ENCODE measurements around the gene PRKCSH.

PRKCSH gene

DNA sequence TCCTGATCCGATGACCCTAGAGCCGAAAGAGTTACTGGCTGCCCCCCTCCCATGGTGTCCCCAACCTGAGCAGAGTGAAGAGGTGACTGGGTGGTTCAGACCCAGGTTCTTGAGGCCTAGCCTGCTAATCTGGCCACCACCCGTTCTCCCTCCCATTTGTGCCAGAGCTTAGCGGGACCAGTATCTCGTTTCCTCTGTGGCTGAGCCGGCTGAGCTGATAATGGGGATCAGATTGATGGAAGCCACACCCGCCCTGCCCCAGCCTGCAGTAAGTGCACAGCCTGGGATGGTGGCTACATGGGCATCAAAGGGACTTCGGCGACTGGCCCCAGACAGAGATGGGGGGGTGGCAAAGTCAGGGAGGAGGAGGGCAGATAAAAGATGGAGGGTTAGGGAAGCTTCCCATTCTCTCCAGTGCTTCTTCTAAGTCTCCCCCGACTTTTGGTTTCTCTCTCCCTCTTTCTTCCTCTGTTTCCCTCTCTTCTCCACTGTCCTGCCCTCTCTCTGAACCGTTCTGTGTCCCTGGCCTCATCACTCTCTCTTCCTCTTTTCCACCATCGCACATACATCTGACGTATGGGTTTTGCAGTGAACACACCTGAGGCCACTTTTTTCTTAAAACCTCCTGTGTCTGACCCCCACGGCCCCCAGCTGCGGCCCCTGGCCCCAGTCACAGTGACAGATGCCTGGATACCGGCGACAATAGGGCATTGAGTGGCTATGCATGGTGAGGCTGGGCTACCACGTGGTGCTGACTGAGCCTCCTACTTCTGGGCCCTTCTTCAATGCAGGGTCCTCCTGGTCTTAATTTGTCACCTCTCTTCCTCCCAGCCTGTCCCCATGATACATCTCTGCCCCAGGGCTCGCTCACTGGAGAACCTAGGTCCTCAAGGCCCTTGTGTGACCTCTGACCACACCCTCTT, 43.0 kb downstream of the PRKCSH start:
- DNase-seq (ENCODE audit: low read depth), result no peak

DNA sequence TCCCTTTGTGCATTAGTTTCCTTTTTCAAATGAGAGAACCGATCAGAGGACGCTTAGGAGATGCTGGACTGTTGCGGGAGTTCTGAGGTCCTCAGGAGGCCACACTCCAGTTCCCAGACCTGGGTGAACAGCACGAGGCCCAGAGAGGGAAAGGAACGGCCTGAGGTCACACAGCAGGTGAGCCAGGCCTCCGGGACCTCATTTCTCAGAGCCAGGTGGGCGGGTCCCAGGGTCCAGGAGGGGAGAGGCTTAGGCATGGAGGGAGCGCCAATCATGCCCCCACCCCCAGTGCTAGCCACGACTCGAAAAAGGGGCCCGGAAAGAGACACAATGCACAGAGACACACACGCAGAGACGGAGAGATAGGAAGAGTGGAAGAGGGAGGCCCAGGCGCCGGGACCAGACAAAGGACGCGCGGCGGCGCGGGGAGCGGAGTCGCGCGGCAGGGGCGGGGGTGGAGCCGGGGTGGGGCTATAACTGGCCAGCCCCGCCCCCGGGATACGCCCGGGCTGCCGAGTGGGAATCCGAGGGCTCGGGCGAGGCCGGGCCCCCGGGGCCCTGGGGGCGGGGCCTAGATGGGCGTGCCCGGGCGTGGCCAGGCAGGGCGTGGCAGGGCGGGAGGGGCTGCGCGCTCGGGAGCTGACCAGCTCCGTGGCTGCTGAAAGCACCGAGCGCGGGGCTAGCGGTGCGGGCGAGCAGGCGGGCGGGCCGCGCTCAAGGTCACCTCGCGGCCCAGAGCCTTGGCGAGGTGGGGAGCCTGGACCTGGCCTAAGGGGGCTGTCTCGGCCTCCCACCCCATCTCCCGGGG, 43.9 kb downstream of the PRKCSH start:
- no peak for DNase-seq (ENCODE audit: low read depth)

DNA sequence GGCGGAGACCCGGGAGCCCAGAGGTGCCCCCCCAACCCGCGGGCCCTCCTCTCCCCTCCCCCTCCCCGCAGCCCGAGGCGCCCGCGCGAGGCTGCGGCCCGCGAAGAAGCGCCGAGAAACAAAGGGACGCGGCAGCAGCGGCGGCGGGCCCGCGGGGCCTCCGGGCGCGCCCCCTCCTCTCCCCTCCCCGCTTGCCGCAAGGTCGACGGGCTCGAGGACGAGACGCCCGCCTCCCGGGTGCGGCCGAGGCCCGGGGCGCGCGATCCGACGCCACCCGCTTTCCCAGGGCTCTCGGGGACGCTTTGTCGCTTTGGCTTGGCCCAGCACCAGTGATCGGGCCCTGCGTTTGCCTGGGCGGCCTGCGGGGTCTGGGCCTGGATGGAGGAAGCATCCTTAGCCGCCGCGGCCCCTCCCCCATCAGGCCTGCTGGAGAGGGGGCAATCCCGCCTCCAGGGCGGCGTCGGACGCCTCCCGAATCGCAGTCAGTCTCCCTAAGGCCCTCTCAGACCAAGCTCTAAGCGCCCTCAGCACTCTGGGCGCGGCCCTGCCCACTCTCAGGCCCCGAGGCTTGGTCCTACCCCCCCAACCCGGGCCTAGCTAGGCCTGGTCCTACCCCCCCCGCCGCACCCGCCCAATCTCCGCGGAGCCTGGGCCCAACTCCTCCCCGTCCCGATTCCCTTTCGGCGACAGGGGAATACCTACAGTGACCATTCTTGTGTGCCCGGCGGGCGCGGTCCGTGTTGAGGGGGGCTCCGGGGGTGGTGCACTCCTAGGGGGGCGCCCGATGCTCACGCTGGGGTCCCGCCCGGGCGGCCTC, 44.7 kb downstream of the PRKCSH start:
- DNase-seq (ENCODE audit: low read depth), result no peak

DNA sequence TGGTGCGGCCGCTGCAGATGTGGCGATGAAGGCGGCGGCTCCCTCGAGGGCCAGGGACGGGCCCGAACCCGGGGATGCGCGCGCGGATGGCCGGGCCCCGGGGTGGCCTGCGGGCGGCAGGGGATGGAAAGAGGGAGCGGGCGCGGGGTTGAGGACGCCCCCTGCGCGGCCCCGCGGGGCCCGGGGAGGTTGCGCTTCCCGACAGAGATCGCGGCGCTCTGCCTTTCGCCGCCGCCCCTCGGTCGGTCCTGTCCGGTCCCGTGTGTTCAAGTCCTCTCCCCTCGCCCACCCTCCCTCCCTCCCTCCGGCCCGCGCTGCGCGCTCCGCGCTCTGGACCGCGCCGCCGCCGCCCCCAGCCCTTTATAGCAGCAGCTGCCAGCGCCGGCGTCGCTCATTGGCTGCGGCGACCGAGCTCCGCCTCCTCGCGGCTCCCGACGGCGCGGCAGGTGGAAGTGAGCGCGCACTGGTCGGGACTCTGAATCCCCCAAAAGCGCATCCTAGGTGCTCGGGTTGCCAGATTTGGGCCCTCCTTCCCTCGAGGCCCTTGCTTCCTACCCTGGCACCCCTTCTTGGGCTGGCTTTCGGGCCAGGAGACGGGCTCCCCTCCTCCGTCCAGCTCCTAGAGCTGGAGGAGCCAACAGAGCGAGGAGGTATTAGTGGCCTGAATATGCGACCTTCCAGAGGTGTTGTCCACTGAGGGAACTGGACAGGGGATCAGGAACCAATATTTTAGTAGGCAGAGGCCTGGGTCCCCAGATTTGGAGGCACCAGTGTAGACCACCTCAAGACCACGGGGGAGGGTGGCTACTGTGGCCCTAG, 45.5 kb downstream of the PRKCSH start, which contains the start of gene ELAVL3:
TSS of gene ELAVL3 (minus strand) at position 332 of the 819 bp plus-strand sequence. CDS start 438 bp downstream, outside the sequence.
- no peak for DNase-seq (ENCODE audit: low read depth)

DNA sequence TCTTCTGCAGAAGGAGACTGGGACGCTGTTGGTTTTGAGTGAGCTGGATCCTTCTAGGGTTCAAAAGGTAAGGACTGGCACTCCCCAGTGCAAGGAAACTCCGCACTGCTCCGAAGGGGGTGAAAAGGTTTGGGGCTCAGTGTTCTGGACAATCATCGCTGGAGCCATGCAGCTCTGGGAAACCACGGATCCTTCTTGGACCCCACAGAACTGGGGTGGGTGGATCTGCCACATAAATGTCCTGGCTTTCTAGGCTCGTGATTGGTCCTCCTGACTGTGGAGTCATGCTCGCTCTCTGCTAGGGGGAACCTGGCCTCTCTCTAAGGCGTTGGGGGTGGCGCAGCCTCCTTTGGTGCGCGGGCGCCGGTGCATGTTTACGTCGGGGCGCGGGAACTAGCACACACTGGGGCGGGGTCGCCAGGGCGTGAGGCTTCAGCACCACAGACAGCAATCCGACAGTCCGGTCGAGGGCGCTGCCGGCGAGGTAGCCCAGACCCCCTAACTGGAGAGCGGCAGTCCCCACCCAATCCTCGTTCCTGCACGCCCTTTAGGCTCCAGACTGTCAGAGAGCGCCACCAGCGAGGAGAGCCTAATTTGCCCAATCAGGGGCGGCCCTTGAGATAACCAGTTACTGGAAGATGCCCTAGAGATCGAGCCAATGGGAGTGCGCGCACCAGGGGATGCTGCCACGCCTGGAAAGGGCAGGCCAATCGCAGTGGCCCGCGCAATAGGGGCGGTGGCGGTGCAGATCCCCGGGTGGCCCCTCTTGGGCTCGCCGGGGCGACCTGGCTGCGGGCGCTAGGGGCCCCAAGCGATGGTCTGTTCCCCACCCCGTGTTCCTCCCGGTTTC, 46.3 kb downstream of the PRKCSH start:
- DNase-seq (ENCODE audit: low read depth), result no peak

DNA sequence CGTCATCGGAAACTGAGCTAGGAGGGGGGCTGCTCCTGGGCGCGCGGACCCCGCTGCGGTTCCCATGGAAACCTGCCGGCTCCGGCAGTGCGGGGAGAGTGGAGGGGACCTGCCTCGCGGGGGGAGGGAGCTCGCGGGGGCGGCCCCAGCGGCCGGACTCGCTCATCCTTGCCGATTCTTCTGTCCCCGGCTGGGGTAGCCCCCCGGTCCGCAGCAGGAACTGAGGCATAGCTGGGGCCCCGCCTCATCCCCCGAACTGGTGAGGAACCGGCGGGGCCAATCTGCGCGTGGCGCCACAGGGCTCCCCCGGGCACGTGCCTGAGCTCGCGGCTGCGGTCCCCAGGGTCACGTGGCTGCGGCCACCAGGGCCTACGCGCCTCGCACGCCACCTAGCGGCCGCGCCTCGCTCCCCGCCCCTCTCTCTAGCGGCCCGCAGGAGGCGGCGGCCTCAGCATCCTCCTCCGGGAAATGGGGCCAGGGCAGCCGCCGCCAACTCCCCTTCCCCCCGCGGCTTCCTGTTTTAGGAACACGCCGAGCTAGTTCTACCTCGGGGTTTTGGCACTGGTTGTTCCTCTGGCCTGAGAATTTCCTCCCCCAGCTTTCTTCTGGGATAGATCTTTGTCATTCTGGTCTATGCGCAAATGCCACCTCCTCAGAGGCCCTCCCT, 47.1 kb downstream of the PRKCSH start:
- DNase-seq (ENCODE audit: low read depth), result no peak

DNA sequence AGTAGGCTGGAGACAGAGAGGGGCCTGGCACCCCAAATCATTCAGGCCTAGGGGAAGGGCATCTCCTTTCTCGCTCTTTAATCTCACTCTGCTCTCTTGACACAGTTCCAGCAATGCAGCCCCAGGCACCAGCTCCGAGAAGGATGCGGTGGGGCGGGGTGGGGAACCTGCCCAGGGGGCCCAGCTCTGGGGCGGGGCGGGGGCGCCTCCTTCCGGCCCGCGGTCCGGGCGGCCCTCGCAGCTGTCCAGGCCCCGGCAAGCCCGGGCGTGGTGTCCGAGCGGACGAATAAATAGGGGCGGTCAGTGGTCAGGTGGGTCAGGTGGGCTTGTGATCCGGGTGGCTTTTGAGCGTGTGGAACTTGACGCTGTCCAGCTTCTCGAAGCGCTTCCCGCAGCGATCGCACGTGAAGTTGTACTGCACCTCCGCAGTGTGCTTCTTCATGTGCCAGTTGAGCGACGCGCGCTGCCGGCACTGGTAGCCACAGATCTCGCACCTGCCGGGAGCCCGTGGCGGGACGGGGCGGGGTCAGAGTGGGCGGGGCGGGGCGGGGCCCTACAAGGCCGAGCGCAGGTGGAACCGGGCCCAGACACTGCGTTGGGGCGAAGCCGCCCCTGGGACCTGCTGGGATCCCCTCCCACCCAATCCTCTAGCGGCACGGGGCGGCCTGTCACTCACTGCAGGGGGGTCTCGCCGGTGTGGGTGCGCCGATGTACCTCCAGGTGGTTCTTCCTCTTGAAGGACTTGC, 48.1 kb downstream of the PRKCSH start:
- DNase-seq (ENCODE audit: low read depth), result no peak

DNA sequence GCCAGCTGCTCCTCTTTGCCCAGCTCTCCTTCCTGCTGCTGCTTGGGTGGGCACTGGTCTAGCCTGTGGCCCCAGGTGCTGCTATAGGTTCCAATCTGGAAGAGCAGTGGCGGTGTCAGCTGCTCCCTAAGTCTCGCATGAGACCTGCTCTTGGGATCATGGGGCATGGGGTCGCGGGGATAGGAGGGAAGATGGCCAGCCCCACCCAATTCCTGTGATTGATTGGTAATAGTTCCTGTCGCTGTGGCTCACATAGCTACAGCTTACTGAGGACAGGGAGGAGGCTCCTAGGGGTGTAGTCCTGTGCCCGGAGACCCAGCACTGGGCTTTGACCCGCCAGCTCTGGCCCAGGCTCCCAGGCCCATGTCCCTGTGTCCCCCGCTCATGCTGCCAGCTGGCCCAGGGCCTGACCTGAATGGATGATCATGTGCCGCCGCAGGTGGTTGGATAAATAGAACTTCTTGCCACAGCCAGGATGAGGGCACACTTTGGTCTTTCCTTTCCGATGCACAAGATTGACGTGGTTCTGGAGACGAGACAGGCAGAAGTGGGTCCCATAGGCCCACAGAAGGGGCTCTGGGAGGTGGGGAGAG, 49.9 kb downstream of the PRKCSH start:
- no peak for DNase-seq (ENCODE audit: low read depth)

DNA sequence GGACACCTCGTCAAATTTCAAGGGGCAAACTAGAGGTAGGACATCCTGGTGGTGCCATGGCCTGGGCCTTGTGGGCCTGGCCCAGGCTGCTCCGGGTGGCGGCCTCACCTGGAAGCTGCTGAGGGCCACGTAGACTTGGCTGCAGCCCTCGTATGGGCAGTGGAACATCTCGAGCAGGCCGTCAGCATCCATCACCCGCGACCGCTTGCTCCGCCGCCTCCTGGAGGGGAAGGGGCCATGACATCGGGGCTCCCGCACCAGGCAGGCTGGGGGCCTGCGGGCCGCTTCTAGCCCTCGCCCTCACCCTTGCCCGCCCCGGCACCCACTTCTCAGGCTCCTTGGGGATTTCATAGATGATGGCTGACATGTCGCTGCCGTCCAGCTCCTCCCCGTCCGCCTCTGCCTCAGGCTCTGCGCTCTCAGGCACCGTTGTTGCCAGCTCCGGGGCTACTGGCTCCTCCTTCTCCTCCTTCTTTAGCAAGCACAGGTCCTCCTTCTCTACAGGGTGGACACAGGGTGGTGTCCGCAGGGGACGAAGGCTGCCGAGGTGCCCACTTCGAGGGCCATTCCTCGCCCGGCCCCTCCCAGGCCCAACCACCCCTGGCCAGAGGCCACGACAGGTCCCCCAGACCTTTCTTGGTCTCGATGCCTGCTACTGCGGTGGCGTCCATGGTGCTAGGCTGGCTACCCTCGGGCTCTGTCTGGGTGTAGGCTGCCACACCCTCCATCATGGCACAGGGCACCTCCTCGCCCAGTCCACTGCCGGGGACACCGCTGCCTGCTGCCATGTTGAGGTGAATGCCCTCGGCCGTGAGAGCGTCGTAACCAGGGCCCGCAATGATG, 51.4 kb downstream of the PRKCSH start:
- no peak for DNase-seq (ENCODE audit: low read depth)

DNA sequence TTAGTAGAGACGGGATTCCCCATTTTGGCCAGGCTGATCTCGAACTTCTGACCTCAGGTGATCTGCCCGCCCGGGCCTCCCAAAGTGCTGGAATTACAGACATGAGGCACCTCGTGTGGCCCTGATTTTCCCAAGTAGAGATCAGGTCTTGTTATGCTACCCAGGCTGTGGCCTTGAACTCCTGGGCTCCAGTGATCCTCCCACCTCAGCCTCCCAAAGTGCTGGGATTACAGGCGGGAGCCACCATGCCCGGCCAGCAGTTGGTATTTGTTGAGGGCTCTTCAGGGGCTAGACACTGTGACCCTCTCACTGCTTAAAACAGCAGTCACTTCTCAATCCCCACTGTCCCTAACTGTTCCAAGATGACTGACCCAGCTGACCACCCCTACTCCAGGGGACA, 53.9 kb downstream of the PRKCSH start:
- DNase-seq (ENCODE audit: low read depth), result no peak

DNA sequence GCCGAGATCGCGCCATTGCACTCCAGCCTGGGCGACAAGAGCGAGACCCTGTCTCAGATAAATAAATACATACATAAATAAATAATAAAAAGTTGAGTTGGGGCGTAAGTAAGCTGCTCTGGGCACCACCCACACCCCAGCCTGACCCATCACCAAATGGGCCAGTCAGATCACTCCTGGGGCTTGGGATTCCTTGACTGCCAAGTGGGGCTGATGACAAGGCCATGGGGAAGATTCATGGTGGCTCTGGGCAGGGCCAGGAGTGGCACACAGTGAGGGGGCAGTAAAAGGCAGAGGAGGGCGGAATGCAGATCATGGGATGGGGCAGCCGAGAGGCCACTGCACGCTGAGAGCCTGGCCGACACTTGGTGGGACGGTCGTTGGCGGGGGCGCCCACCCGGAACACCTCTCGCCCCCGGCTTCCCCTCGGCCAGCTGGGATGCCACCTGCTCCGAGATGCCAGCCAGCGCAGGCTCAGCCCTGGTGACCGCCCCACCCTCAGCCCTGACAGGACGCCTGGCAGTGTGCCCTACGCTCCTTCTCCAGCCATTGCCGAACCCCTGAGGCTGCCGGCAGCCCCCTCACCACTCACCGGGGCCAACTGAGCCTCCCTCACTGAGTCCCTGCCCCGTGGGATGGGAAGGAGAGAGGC, 59.3 kb downstream of the PRKCSH start:
- DNase-seq (ENCODE audit: low read depth), result no peak

DNA sequence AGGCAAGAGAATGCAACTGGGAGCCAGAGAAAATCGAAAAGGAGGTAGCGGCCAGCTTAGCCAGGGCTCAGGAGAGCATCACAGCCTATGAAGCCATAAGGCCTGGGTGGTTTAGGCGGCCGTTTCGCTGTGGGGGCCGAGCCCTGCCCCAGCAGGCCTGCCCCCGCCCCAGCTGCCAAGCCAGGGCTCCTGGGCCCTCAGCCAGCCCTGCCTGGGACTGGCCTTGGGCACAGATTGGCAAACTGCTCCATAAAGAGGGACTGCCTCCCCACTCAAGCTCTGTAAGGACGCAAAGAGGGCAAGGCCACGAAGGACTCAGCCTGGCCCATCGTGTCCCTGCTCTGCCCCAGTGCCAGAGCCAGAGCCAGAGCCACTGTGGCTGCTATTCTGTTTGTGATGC, 60.0 kb downstream of the PRKCSH start:
- no peak for DNase-seq (ENCODE audit: low read depth)

DNA sequence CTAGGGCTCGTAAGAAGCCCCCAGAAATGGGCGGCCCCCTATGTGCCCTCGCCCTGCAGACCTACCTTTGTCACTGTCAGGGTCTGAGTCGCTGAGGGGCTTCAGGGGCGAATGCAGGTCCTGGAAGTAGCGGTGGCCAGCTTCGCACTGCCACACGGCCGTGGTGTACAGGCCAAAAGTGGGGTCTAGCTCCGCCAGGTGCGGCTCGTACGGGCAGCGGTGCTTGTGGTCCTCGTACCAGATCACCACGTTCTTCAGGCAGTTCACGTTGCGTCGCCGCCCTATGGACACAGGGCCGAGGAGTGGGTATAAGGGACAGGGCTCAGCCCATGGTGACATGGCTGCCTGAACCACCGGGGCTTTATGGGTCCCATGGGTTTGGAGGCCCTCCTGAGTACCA, 60.5 kb downstream of the PRKCSH start:
- no peak for DNase-seq (ENCODE audit: low read depth)

DNA sequence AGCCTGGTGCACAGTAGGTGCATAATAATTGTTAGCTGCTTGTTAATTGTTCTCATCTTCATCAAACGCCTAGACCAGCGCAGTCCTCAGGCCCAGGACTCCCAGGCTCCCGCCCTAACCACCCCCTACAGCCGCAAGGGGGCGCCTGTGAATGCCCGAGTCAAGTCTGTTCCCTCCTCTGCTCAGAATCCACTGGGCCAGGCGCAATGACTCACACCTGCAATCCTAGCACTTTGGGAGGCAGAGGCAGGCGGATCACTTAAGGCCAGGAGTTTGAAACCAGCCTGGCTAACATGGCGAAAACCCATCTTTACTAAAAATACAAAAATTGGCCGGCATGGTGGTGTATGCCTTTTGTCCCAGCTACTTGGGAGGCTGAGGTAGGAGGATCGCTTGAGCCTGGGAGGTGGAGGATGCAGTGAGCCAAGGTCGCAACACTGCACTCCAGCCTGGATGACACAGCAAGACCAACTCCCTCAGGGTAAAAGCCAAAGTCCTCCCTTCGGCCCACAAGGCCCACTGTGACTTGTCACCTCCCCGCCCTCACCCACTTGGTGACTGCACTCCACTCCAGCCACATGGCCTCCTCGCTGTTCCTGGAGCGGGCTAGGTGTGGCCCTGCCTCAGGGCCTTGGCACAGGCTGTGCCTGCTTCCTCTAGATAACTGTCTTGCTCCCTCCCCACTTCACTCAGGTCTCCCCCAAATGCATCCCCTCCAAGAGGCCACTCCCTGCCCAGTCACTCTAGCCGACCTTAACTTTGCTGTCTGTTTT, 61.1 kb downstream of the PRKCSH start:
- no peak for DNase-seq (ENCODE audit: low read depth)

DNA sequence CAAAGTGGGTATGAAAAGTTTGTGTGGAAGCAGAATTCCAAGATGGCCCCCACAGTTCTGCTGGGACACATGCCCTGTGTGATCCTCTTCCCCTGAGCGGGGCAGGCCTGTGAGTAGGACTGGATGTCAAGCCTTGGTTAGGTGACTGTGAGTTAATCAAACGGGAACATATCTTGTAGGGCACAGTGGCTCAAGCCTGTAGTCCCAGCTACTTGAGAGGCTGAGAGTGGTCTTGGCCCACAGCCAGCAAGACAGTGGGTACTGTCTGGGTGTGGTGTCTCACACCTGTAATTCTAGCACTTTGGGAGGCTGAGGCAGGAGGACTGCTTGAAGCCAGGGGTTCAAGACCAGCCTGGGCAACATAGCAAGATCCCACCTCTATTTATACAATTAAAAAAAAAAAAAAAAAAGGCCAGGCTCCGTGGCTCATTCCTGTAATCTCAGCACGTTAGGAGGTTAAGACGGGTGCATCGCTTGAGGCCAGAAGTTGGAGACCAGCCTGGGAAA, 63.8 kb downstream of the PRKCSH start:
- DNase-seq (ENCODE audit: low read depth), result no peak

DNA sequence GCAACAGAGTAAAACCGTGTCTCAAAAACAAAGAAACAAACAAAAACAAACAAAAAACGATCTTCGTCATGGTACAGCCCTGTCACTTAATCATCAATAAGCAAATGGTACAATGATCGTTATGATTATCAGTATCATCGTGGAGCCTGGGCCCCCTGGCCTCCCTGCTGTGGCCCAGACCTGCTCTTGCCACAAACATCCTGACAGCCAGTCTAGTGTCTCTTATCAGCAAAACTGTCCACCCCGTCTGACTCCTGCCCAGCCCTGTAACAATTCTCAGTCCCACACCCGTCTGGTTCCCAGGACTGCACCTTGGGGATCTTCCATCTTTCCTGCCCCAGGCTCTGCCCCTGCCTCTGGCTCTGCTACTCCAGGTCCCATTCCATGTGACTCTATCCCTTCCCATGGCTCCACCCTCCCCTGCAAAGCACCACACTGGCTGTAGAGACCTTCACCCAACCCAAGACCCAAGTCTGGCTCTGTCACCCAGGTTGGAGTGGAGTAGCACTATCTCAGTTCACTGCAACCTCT, 64.5 kb downstream of the PRKCSH start:
- no peak for DNase-seq (ENCODE audit: low read depth)

Measured in non-pigmented ciliary epithelial cell (primary cell).